ENCODE measurements around the gene RNF123. TPM values are rescaled to one million over a fixed set of nuclear protein-coding genes. Genes with fewer than 3 reads are reported as not detected.

Gene RNF123
- total RNA-seq, 1 donor from 2014 or later, result 33.1 TPM

DNA sequence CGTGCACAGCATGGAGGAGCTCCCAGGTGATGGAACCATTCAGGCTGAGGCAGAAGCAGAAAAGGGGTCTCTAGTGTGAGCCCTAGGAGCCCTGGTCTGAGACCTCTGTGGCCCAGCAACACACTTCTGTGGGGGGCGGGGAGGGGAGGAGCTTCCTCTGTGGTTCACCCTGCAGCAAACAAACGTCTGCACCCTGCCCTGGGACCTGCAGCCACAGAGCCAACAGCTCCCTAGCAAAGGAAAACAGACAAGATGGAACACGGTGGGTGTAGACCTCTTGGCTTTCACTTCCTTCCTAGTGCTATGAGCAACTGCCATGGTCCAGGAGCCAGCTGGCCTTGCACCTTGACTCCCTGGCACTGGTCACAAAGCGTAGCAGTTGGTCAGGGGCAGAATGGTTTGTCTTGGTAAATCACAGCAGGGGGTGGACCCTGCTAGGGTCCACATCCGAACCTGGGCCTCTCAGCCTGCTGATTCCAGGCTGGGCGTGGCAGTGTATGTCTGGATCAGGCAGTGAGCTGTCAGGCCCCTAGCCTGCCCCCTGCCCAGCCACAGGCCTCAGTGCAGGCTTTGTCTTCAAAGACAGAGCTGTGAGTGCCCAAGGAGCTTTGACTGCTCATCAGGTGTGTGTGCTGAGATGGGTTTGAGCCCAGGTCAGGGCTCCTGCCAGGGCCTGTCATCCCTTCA is 23.4 kb downstream of the RNF123 start:
- no peak overlapping the region for H3K4me3 ChIP-seq
- H3K36me3 ChIP-seq, result peaks cover 7 to 29% of the 10 kb centered on the region in 2 donors
- H3K9me3 ChIP-seq, result no peaks in the 10 kb centered on the region
- no peaks in the 10 kb centered on the region for H3K4me1 ChIP-seq
- H3K27ac ChIP-seq, result no peak overlapping the region
- TF ChIP-seq, protein P1, sequence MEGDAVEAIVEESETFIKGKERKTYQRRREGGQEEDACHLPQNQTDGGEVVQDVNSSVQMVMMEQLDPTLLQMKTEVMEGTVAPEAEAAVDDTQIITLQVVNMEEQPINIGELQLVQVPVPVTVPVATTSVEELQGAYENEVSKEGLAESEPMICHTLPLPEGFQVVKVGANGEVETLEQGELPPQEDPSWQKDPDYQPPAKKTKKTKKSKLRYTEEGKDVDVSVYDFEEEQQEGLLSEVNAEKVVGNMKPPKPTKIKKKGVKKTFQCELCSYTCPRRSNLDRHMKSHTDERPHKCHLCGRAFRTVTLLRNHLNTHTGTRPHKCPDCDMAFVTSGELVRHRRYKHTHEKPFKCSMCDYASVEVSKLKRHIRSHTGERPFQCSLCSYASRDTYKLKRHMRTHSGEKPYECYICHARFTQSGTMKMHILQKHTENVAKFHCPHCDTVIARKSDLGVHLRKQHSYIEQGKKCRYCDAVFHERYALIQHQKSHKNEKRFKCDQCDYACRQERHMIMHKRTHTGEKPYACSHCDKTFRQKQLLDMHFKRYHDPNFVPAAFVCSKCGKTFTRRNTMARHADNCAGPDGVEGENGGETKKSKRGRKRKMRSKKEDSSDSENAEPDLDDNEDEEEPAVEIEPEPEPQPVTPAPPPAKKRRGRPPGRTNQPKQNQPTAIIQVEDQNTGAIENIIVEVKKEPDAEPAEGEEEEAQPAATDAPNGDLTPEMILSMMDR (IDR thresholded peaks at IDR 0.05), result no peak
- intact Hi-C loops (cut with DNase I), result no loop called here
- DNase-seq (ENCODE audit: low spot score in 2 of 2), result no peak
- H3K27me3 ChIP-seq, result no peaks in the 10 kb centered on the region

DNA sequence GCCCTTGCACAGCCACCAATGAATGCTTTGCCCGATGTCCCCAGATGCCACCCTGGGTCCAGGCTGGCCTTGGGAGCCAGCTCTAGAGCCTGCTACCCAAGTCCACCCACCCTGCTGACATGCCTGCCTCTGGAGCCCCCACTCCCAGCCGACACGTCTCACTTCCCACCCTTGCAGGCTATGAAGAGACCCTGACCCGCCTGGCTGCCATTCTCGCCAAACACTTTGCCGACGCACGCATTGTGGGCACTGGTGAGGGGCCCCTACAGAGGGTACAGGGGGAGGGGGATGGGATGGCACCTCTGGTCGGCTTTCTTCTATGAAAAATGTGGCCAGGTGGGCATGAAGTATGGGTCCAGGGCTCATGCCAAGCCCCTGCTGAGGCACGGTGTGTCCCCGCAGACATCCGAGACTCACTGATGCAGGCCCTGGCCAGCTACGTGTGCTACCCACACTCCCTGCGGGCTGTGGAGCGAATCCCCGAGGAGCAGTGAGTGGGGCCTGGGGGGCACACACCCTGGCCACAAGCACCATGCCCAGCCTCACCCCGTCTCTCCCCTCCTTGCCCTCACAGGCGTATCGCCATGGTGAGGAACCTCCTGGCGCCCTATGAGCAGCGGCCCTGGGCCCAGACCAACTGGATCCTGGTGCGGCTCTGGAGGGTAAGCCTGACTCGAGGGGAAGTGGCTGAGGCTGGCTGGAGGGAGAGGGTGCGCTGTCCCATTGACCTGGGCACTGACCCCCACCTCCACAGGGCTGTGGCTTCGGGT is 24.2 kb downstream of the RNF123 start:
- Histone ChIP-seq H3K36me3 (peaks cover 7 to 29% of the 10 kb centered on the region in 2 donors), H3K9me3 (no peaks in the 10 kb centered on the region), H3K27ac (no peak overlapping the region), H3K4me3 (no peak overlapping the region), H3K27me3 (no peaks in the 10 kb centered on the region), H3K4me1 (peaks cover 0 to under 1% of the 10 kb centered on the region in 2 donors)
- TF ChIP-seq, protein P1 (IDR thresholded peaks at IDR 0.05), result no peak
- no peak for DNase-seq (ENCODE audit: low spot score in 2 of 2)
- intact Hi-C loops (cut with DNase I), result no loop called here

DNA sequence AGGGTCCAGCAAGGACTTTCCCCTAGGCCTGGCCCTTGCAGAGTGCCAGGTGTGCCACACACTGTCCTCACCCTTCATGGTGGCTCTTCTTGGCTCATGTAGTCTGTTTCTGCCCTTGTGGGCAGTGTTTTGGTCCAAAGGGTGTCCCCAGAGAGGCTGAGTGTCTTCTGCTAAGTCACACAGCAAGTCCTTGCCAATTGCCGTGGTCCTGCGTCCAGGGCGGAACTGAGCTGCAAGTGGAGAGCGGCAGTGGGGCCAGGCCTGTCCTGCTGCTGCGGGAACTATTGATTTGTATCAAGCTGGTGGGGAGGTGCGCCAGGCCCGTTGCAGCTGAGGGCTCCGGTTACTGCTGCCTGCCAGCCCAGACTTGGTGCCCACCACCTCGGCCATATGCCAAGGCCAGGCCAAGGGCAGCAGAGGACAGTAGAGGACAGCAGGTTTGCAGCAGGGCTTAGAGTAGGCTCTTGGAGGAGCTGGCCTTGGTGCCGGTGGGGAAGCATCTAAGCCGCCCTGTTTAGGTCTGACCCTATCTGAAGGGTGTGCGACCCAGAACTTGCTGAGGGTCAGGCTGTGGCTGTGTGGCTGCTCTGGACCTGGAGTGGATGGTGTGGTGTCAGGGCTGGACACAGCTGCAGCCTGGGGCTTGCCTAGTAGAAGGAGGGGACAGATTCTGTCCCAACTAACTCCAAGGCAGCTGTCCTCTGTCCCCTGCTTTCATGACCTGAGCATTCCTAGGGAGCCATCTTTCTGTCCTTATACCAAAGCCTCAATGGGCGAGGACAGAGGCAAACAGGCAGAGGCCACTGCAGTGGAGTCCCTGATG is 25.6 kb downstream of the RNF123 start:
- H3K4me3 ChIP-seq, result no peak overlapping the region
- no peaks in the 10 kb centered on the region for H3K27me3 ChIP-seq
- H3K27ac ChIP-seq, result no peak overlapping the region
- no peaks in the 10 kb centered on the region for H3K9me3 ChIP-seq
- peaks cover 7 to 29% of the 10 kb centered on the region in 2 donors for H3K36me3 ChIP-seq
- intact Hi-C loops (cut with DNase I), result no loop called here
- no peak for DNase-seq (ENCODE audit: low spot score in 2 of 2)
- H3K4me1 ChIP-seq, result peaks cover 6 to 7% of the 10 kb centered on the region in 2 donors
- TF ChIP-seq, protein P1 (IDR thresholded peaks at IDR 0.05), result no peak

- Histone ChIP-seq H3K27ac (no peak overlapping the region), H3K36me3 (peaks cover 7 to 32% of the 10 kb centered on the region in 2 donors), H3K4me1 (peaks cover 6 to 7% of the 10 kb centered on the region in 2 donors), H3K27me3 (no peaks in the 10 kb centered on the region), H3K9me3 (no peaks in the 10 kb centered on the region), H3K4me3 (no peak overlapping the region)
- no peak for DNase-seq (ENCODE audit: low spot score in 2 of 2)
- TF ChIP-seq, protein P1 (IDR thresholded peaks at IDR 0.05), result no peak
- intact Hi-C loops (cut with DNase I), result no loop called here
These were observed 26.3 kb downstream of the RNF123 start for GRCh38 chr3:49715611-49716121.

DNA sequence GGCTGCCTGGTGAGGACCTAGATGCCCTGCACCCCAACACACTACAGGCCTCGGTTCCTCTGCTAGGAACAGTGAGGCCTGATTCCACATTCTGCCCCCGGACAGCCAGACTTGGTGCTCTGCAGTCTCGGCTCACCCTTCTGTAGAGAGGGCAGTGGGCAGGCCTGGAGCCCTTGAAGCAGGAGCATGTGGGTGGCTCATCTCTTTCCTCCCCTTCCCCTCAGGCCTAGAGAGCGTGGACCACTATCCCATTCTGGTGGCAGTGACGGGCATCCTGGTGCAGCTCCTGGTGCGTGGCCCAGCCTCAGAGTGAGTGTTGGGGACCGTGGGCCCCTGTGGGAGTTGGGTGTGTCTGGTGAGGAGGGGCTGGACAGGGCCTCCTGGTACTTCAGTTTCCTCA is 26.8 kb downstream of the RNF123 start:
- H3K4me1 ChIP-seq, result peaks cover 6 to 7% of the 10 kb centered on the region in 2 donors
- intact Hi-C loops (cut with DNase I), result no loop called here
- H3K9me3 ChIP-seq, result no peaks in the 10 kb centered on the region
- no peak overlapping the region for H3K27ac ChIP-seq
- TF ChIP-seq, protein P1 (IDR thresholded peaks at IDR 0.05), result no peak
- no peak overlapping the region for H3K4me3 ChIP-seq
- no peaks in the 10 kb centered on the region for H3K27me3 ChIP-seq
- peaks cover 7 to 37% of the 10 kb centered on the region in 2 donors for H3K36me3 ChIP-seq
- no peak for DNase-seq (ENCODE audit: low spot score in 2 of 2)
